ENCODE measurements around the gene PPP1R16B. TPM values are rescaled to one million over a fixed set of nuclear protein-coding genes. Genes with fewer than 3 reads are reported as not detected.

PPP1R16B gene
- total and polyA plus RNA-seq, 7 experiments from 2014 or later = 11.4 to 75.4 (median 21.5) TPM

DNA sequence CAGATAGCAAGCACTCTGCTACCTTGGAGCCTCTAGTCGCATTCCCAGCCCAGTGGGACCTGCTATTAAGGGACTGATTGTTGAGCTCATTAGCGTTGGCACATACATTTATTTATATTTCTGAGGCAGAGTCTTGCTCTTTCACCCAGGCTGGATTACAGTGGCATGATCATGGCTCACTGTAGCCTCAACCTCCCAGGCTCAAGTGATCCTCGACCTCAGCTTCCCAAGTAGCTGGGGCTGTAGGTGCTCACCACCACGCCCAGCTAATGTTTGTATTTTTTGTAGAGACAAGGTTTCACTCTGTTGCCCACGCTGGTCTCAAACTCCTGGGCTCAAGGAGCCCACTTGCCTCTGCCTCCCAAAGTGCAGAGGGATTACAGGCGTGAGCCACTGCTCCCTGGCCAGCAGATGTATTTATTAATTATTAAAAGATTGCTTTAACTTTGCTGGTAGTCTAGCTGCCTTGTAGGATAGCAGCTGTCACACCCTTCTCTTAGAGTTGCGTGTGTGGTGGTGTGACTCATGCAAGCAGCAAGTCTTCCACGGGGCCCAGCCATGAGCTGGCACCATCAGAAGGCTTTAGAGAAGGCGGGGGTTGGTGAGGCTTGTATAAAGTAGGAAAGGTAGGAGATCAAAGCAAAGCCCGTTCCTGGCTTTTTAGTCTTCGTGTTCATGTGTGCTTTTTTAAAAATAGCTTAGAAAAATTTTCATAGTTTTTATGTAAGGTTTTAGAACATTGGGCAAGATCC, 40.8 kb upstream of the PPP1R16B start:
- Histone ChIP-seq H3K4me1 (ENCODE audit: control insufficient read depth in 2 of 2, insufficient read depth in 2 of 2, low read length in 2 of 2) (no peaks in the 10 kb centered on the region), H3K27me3 (ENCODE audit: control insufficient read depth in 2 of 2, insufficient read depth in 2 of 2, low read length in 2 of 2) (no peaks in the 10 kb centered on the region), H3K9me3 (ENCODE audit: control insufficient read depth in 2 of 3, low read length in 3 of 3) (no peaks in the 10 kb centered on the region), H3K4me3 (ENCODE audit: low read length) (no peak overlapping the region), H3K27ac (ENCODE audit: low read depth, low read length) (no peak overlapping the region), H3K36me3 (ENCODE audit: control insufficient read depth in 2 of 3, insufficient read depth in 3 of 3, low read length in 3 of 3) (peaks cover 3 to 92% (median 7%) of the 10 kb centered on the region in 3 experiments)
- peaks cover 30 to 77% (median 53%) of the 10 kb centered on the region in 5 donors for H3K36me3 Mint-ChIP-seq
- intact Hi-C loops (cut with micrococcal nuclease) = loop anchor here in 1 of 2 donors (5.0 kb wide), 1 partner anchor 43 kb away; the partner anchor contains the start of gene PPP1R16B
- no peak overlapping the region for H3K4me3 Mint-ChIP-seq
- ATAC-seq (peak; percentile 44), DNase-seq (peak in 1 of 9 donors; percentile 41)
- peaks cover 0 to 1% (median 0%) of the 10 kb centered on the region in 11 donors for H3K9me3 Mint-ChIP-seq
- ChIA-PET POLR2A (no interaction called here), CTCF (interaction anchor here (0.6 to 0.7 kb wide), 3 partner anchors 18 to 128 kb away, joined by 3 to 4 read pairs (median 3); no protein-coding TSS in a partner anchor)
- H3K27ac Mint-ChIP-seq = peak overlapping the region in 3 of 9 donors; percentile 7 to 34 (median 28)
- H3K4me1 Mint-ChIP-seq = peaks cover 0 to 30% (median 5%) of the 10 kb centered on the region in 7 donors
- H3K27me3 Mint-ChIP-seq = no peaks in the 10 kb centered on the region

DNA sequence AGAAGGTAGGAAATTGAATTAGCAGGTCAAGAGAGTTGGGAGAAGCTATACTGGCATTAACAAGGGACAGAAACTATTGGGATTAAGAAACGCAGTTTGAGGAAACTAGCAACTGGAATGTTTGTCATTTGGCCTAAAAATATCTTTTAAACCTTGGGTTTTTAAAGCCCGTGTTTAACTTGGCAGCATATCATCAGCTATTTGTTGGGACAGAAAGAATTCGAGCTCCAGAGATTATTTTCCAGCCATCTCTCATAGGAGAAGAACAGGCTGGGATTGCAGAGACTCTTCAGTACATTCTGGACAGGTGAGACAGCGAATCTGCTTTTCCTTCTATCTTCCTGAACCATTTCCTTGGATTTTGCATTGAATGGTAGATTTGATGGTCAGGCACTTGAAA, 39.4 kb upstream of the PPP1R16B start:
- intact Hi-C loops (cut with micrococcal nuclease) = loop anchor here in 1 of 2 donors (5.0 kb wide), 1 partner anchor 41 kb away; the partner anchor contains the start of gene PPP1R16B
- Mint-ChIP-seq H3K4me1 (peaks cover 0 to 30% (median 5%) of the 10 kb centered on the region in 7 donors), H3K4me3 (no peak overlapping the region), H3K36me3 (peaks cover 24 to 70% (median 46%) of the 10 kb centered on the region in 5 donors), H3K27me3 (no peaks in the 10 kb centered on the region), H3K9me3 (peaks cover 0 to 1% (median 0%) of the 10 kb centered on the region in 11 donors), H3K27ac (peak overlapping the region in 1 of 9 donors; percentile 39)
- H3K9me3 ChIP-seq (ENCODE audit: control insufficient read depth in 2 of 3, low read length in 3 of 3) = no peaks in the 10 kb centered on the region
- DNase-seq (no peak), ATAC-seq (no peak)
- H3K36me3 ChIP-seq (ENCODE audit: control insufficient read depth in 2 of 3, insufficient read depth in 3 of 3, low read length in 3 of 3) = peaks cover 0 to 88% (median 3%) of the 10 kb centered on the region in 3 experiments
- H3K27me3 ChIP-seq (ENCODE audit: control insufficient read depth in 2 of 2, insufficient read depth in 2 of 2, low read length in 2 of 2) = no peaks in the 10 kb centered on the region
- ChIA-PET POLR2A (interaction anchor here (1.2 kb wide), 1 partner anchor 14 kb away, joined by 5 read pairs; no protein-coding TSS in a partner anchor), CTCF (no interaction called here)
- no peak overlapping the region for H3K27ac ChIP-seq (ENCODE audit: low read depth, low read length)
- no peaks in the 10 kb centered on the region for H3K4me1 ChIP-seq (ENCODE audit: control insufficient read depth in 2 of 2, insufficient read depth in 2 of 2, low read length in 2 of 2)
- no peak overlapping the region for H3K4me3 ChIP-seq (ENCODE audit: low read length)

DNA sequence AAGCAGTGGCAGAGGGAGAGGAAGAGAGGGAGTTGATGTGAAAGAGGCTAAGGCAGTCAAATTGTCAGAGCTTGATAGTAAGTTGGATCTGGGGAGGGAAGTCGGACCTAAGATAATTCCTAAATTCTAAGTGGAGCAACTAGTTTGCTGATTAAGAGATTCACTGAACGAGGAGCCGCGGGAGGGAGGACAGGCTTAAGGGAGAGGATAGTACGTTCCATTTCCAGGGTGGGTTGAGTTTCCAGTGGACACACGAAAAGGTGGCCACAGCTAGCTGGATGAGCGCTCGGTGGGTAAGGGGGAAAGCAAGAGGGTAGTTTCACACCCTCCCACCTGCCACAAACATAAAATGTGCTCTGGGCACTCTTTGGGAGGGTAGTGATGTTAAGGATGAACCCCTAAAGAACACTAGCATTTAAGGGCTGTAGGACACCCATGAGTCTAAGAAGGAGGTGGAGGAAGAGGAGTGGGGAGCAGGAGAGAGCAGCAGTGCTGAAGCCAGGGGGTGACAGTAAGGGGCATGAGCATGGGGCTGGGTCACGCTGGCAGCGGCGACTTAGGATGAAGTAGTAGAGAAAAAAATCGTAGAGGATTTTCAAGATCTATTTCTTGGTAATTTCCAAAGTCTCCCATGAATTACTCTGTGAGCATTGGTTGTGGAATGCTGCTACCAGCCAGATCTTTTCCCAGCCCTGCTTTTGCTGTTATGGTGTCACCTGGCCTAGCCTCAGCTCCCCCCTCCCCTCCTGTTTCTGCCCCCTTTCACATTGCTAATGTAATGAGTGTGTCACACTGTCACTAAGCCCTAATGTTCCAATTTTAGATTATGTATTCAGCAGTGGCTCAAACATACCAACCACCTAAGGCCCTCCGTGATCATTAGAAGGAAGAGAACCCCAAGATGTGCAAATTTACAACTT, 35.9 kb upstream of the PPP1R16B start:
- Histone ChIP-seq H3K27me3 (ENCODE audit: control insufficient read depth in 2 of 2, insufficient read depth in 2 of 2, low read length in 2 of 2) (no peaks in the 10 kb centered on the region), H3K4me1 (ENCODE audit: control insufficient read depth in 2 of 2, insufficient read depth in 2 of 2, low read length in 2 of 2) (no peaks in the 10 kb centered on the region), H3K9me3 (ENCODE audit: control insufficient read depth in 2 of 3, low read length in 3 of 3) (no peaks in the 10 kb centered on the region), H3K4me3 (ENCODE audit: low read length) (no peak overlapping the region), H3K36me3 (ENCODE audit: control insufficient read depth in 2 of 3, insufficient read depth in 3 of 3, low read length in 3 of 3) (peaks cover 3 to 86% (median 5%) of the 10 kb centered on the region in 3 experiments), H3K27ac (ENCODE audit: low read depth, low read length) (no peak overlapping the region)
- Mint-ChIP-seq H3K36me3 (peaks cover 36 to 76% (median 59%) of the 10 kb centered on the region in 5 donors), H3K27me3 (no peaks in the 10 kb centered on the region), H3K4me1 (peaks cover 0 to 9% (median 0%) of the 10 kb centered on the region in 7 donors), H3K9me3 (peaks cover 0 to 17% (median 9%) of the 10 kb centered on the region in 11 donors), H3K27ac (peak overlapping the region in 5 of 9 donors; percentile 8 to 74 (median 40)), H3K4me3 (no peak overlapping the region)
- POLR2A ChIA-PET = no interaction called here
- intact Hi-C loops (cut with micrococcal nuclease) = loop anchor here in 1 of 2 donors (5.0 kb wide), 1 partner anchor 38 kb away; the partner anchor contains the start of gene PPP1R16B
- CTCF ChIA-PET = interaction anchor here (0.7 kb wide), 1 partner anchor 112 kb away, joined by 3 read pairs; no protein-coding TSS in a partner anchor
- DNase-seq = no peak
- ATAC-seq = no peak

DNA sequence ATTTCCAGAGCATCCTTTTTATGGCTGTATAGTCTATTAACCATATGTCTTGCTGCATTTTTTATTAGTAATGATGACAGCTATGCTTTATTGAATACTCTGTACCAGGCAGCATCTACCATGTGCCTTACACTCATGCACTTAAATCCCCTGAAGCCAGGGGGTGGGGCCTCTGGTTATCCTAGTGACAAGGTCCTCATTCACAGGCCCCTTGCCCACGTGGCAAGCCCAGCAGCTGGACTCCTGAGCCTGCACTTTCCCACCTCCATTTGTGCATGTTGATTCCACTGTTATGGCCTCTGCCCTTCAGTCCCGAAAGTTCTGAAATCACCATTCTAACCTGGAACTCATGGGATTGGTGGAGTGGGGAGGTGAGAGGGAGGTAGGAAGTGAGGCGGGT, 35.0 kb upstream of the PPP1R16B start:
- H3K9me3 ChIP-seq (ENCODE audit: control insufficient read depth in 2 of 3, low read length in 3 of 3) = no peaks in the 10 kb centered on the region
- Mint-ChIP-seq H3K36me3 (peaks cover 36 to 73% (median 59%) of the 10 kb centered on the region in 5 donors), H3K27me3 (no peaks in the 10 kb centered on the region), H3K9me3 (peaks cover 0 to 17% (median 9%) of the 10 kb centered on the region in 11 donors), H3K27ac (no peak overlapping the region), H3K4me3 (no peak overlapping the region), H3K4me1 (peaks cover 0 to 3% (median 0%) of the 10 kb centered on the region in 7 donors)
- CTCF ChIA-PET = no interaction called here
- H3K36me3 ChIP-seq (ENCODE audit: control insufficient read depth in 2 of 3, insufficient read depth in 3 of 3, low read length in 3 of 3) = peaks cover 3 to 79% (median 5%) of the 10 kb centered on the region in 3 experiments
- no peak overlapping the region for H3K4me3 ChIP-seq (ENCODE audit: low read length)
- H3K27ac ChIP-seq (ENCODE audit: low read depth, low read length) = no peak overlapping the region
- no peaks in the 10 kb centered on the region for H3K4me1 ChIP-seq (ENCODE audit: control insufficient read depth in 2 of 2, insufficient read depth in 2 of 2, low read length in 2 of 2)
- no peak for DNase-seq
- POLR2A ChIA-PET = no interaction called here
- no peak for ATAC-seq
- intact Hi-C loops (cut with micrococcal nuclease) = no loop called here
- H3K27me3 ChIP-seq (ENCODE audit: control insufficient read depth in 2 of 2, insufficient read depth in 2 of 2, low read length in 2 of 2) = no peaks in the 10 kb centered on the region

DNA sequence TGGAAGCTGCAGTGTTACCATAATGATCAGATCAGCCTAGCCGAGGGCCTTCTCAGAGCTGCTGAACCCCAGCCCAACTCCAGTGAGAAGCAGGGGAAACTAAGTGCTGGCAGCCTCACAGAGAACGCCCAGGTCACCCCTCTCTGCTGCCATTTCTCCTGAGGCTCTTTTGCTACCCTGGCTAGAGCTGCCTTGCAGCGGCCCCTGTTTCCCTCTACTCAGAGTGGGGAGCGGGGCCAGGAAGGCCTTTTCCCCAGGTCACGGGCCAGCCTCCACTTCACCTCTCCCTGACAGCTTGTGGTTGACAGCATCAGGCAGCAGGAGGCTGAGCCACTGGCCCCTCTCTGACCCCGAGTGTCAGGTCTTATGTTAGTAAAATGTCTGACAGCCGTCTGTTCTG, 34.5 kb upstream of the PPP1R16B start:
- intact Hi-C loops (cut with micrococcal nuclease) = no loop called here
- POLR2A ChIA-PET = no interaction called here

DNA sequence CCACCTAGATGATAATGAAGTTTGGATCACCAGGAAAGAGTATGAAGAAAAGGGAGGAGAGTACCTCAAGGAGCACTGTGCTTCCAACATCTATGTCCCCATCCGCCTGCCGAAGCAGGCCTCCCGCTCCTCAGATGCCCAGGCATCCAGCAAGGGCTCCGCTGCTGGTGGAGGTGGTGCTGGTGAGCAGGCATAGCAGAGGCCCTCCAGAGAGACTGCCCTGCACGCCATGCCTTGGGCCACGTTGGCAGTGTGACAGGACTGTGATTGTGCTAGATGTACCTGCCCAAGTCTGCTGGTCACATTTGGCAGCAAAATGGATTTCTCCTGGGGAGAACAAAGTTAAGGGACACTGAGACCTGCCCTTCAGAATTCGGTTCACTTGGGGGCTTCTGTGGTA, 33.9 kb upstream of the PPP1R16B start:
- ATAC-seq (no peak), DNase-seq (no peak)
- Mint-ChIP-seq H3K36me3 (peaks cover 36 to 62% (median 49%) of the 10 kb centered on the region in 5 donors), H3K4me1 (peaks cover 0 to 8% (median 0%) of the 10 kb centered on the region in 7 donors), H3K4me3 (no peak overlapping the region), H3K27me3 (no peaks in the 10 kb centered on the region), H3K9me3 (peaks cover 0 to 17% (median 9%) of the 10 kb centered on the region in 11 donors), H3K27ac (peak overlapping the region in 3 of 9 donors; percentile 23 to 51 (median 46))
- Histone ChIP-seq H3K4me1 (ENCODE audit: control insufficient read depth in 2 of 2, insufficient read depth in 2 of 2, low read length in 2 of 2) (no peaks in the 10 kb centered on the region), H3K27me3 (ENCODE audit: control insufficient read depth in 2 of 2, insufficient read depth in 2 of 2, low read length in 2 of 2) (no peaks in the 10 kb centered on the region), H3K27ac (ENCODE audit: low read depth, low read length) (no peak overlapping the region), H3K4me3 (ENCODE audit: low read length) (no peak overlapping the region), H3K36me3 (ENCODE audit: control insufficient read depth in 2 of 3, insufficient read depth in 3 of 3, low read length in 3 of 3) (peaks cover 3 to 68% (median 5%) of the 10 kb centered on the region in 3 experiments), H3K9me3 (ENCODE audit: control insufficient read depth in 2 of 3, low read length in 3 of 3) (no peaks in the 10 kb centered on the region)
- CTCF ChIA-PET = no interaction called here
- POLR2A ChIA-PET = no interaction called here
- intact Hi-C loops (cut with micrococcal nuclease) = no loop called here

More for the DNA sequence above, 34.5 kb upstream of the PPP1R16B start:
- H3K27me3 ChIP-seq (ENCODE audit: control insufficient read depth in 2 of 2, insufficient read depth in 2 of 2, low read length in 2 of 2) = no peaks in the 10 kb centered on the region
- Mint-ChIP-seq H3K4me1 (peaks cover 0 to 3% (median 0%) of the 10 kb centered on the region in 7 donors), H3K36me3 (peaks cover 36 to 69% (median 55%) of the 10 kb centered on the region in 5 donors), H3K27ac (peak overlapping the region in 2 of 9 donors; percentile 23 to 51), H3K9me3 (peaks cover 0 to 17% (median 9%) of the 10 kb centered on the region in 11 donors), H3K27me3 (no peaks in the 10 kb centered on the region), H3K4me3 (no peak overlapping the region)
- DNase-seq (no peak), ATAC-seq (no peak)
- no peaks in the 10 kb centered on the region for H3K9me3 ChIP-seq (ENCODE audit: control insufficient read depth in 2 of 3, low read length in 3 of 3)
- H3K27ac ChIP-seq (ENCODE audit: low read depth, low read length) = no peak overlapping the region
- no peaks in the 10 kb centered on the region for H3K4me1 ChIP-seq (ENCODE audit: control insufficient read depth in 2 of 2, insufficient read depth in 2 of 2, low read length in 2 of 2)
- H3K36me3 ChIP-seq (ENCODE audit: control insufficient read depth in 2 of 3, insufficient read depth in 3 of 3, low read length in 3 of 3) = peaks cover 3 to 75% (median 5%) of the 10 kb centered on the region in 3 experiments
- H3K4me3 ChIP-seq (ENCODE audit: low read length) = no peak overlapping the region
- CTCF ChIA-PET = no interaction called here
